ENCODE data around the gene GUCA1C. TPM values are rescaled to one million over a fixed set of nuclear protein-coding genes. Genes with fewer than 3 reads are reported as not detected.

The GUCA1C gene, protein sequence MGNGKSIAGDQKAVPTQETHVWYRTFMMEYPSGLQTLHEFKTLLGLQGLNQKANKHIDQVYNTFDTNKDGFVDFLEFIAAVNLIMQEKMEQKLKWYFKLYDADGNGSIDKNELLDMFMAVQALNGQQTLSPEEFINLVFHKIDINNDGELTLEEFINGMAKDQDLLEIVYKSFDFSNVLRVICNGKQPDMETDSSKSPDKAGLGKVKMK
- total RNA-seq, result 1.3 TPM in 1 of 2 replicates, not detected in the other

GRCh38 chr3:108953700-108954099 lies at the start of gene GUCA1C:
Gene GUCA1C, minus strand, starts transcription at chr3:108953879. Its CDS starts 117 bp downstream, at chr3:108953762.

Other genes with a start within 250 kb of the GUCA1C start
- not detected in 2 replicates for gene RETNLB, start 196.5 kb downstream of the GUCA1C start, total RNA-seq
- not detected in 2 replicates for gene TRAT1, start 131.1 kb downstream of the GUCA1C start, total RNA-seq
- gene MORC1, start 164.3 kb upstream of the GUCA1C start, total RNA-seq, result not detected in 2 replicates
- not detected in 2 replicates for gene C3orf85, start 182.8 kb upstream of the GUCA1C start, total RNA-seq